Measurements from ENCODE around the gene BOK. TPM values are rescaled to one million over a fixed set of nuclear protein-coding genes. Genes with fewer than 3 reads are reported as not detected.
"Not testable (repeated sequence)": the region's sequence is repeated elsewhere in the genome, so short reads cannot be mapped to it uniquely, and the experiment has no call there.

The BOK gene
- polyA plus RNA-seq, 12 donors: 25.0 to 77.5 (median 49.0) TPM; not detected in 1

GRCh38 chr2:241569831-241570281, 11.3 kb downstream of the BOK start:
- DNase-seq: no peak

GRCh38 chr2:241570961-241571581, 12.5 kb downstream of the BOK start:
- DNase-seq: no peak

- no peak for DNase-seq
Measured at GRCh38 chr2:241571821-241572620, 13.5 kb downstream of the BOK start.

- not testable (repeated sequence) for DNase-seq
Measured at GRCh38 chr2:241572915-241573651, 14.5 kb downstream of the BOK start.

- no peak for DNase-seq
Measured at GRCh38 chr2:241573741-241574140, 15.2 kb downstream of the BOK start.

- no peak for DNase-seq
Measured at GRCh38 chr2:241574911-241575623, 16.5 kb downstream of the BOK start.

GRCh38 chr2:241575624-241576292, 17.2 kb downstream of the BOK start:
- DNase-seq: no peak

- DNase-seq: no peak
Measured at GRCh38 chr2:241576293-241576654, 17.7 kb downstream of the BOK start.

- DNase-seq: peak; percentile 74
Measured at GRCh38 chr2:241577413-241578122, 19.0 kb downstream of the BOK start.

GRCh38 chr2:241579281-241579680, 20.7 kb downstream of the BOK start:
- no peak for DNase-seq

GRCh38 chr2:241582328-241582727, 23.8 kb downstream of the BOK start:
- no peak for DNase-seq

- no peak for DNase-seq
Measured at GRCh38 chr2:241582806-241583205, 24.3 kb downstream of the BOK start.

GRCh38 chr2:241584436-241584835, 25.9 kb downstream of the BOK start:
- DNase-seq: no peak

GRCh38 chr2:241586564-241587264, 28.2 kb downstream of the BOK start:
- no peak for DNase-seq

- DNase-seq: not testable (repeated sequence)
Measured at GRCh38 chr2:241589863-241590262, 31.3 kb downstream of the BOK start.

GRCh38 chr2:241590496-241591455, 32.2 kb downstream of the BOK start:
- DNase-seq: not testable (repeated sequence)

- no peak for DNase-seq
Measured at GRCh38 chr2:241592126-241592845, 33.7 kb downstream of the BOK start.

- no peak for DNase-seq
Measured at GRCh38 chr2:241593271-241593670, 34.7 kb downstream of the BOK start.
